Psoas muscle (tissue), 8 donors: ENCODE results near the gene GTF2IRD1. TPM values are rescaled to one million over a fixed set of nuclear protein-coding genes. Genes with fewer than 3 reads are reported as not detected.
A peak's percentile ranks its signal among the peaks of the same experiment; 100 is the strongest.

Experiments
- ATAC-seq, 4 donors: fragments of 200-7000 bp; cut with Tn5 transposase; one replicate each; pipeline ENCODE4 v1.9.1; 2020; ENCODE audit warnings: moderate library complexity in 3 of 4, mild to moderate bottlenecking in 2 of 4
- DNase-seq, 2 donors: peaks; one replicate each; pipeline ENCODE4 v3.0.0-alpha.2; 2020
- H3K27ac ChIP-seq: fragments of 200-600 bp; one replicate; pipeline ENCODE4 v1.8.0; 2022
- H3K27me3 ChIP-seq, 3 donors: fragments of 200-600 bp in 1 of 3; one replicate each; pipeline versions ENCODE4 v1.6.1 to v1.8.0; 2013 to 2022; ENCODE audit warnings: low read length in 2 of 3, mild to moderate bottlenecking in 2 of 3, moderate library complexity in 1 of 3; ENCODE audit not compliant: insufficient read depth in 3 of 3
- H3K36me3 ChIP-seq, 2 donors: fragments of 200-600 bp in 1 of 2; one replicate each; pipeline versions ENCODE4 v1.6.1 to v1.8.0; 2013 to 2022; ENCODE audit warnings: low read depth in 1 of 2, mild to moderate bottlenecking in 1 of 2, moderate library complexity in 1 of 2; ENCODE audit not compliant: insufficient read depth in 1 of 2
- H3K4me1 ChIP-seq: fragments of 200-600 bp; one replicate; pipeline ENCODE4 v1.8.0; 2022
- H3K4me3 ChIP-seq: fragments of 200-600 bp; one replicate; pipeline ENCODE4 v1.8.0; 2022; ENCODE audit warnings: mild to moderate bottlenecking
- H3K9me3 ChIP-seq: fragments of 200-600 bp; one replicate; pipeline ENCODE4 v1.8.0; 2022
- WGBS, 3 donors: extraction: QIAGEN DNeasy Blood & Tissue Kit; methylation state at CpG; one replicate each; pipeline versions ENCODE4 v1.1.6 to v1.1.7; 2013; 5-methylcytosine and 5-hydroxymethylcytosine counted together
- intact Hi-C, 2 donors: fragments of 100-400 bp; cut with DNase I; formaldehyde crosslinking; loops; one replicate each; pipeline versions ENCODE4 v1.11.0 to v1.14.2; 2022
- polyA plus RNA-seq, 3 donors: library from polyadenylated mRNA; stranded (reverse); fragments of 200-250 nt; gene quantifications; one replicate each; pipeline ENCODE4 v1.2.3, GENCODE V29; 2013
- total RNA-seq, 4 donors: library from RNA; stranded (reverse); fragmentation: NEBNext Ultra II Directional in 2 of 4; extraction: Animal tissue kit (Norgen Biotek cat#: 25700) in 2 of 4; gene quantifications; one replicate each; pipeline versions ENCODE4 v1.2.1 to v1.2.4, GENCODE V29; 2021 to 2023
- TF ChIP-seq, protein P1 (sequence below): fragments of 200-600 bp; IDR thresholded peaks from one replicate; pipeline ENCODE4 v1.8.0; 2022; ENCODE audit warnings: antibody characterized with exemption
- donor health status: healthy with polysubstance abuse.
- donor health status: DM: no; HTN: no; CAD: no; lungs with moderate emphysema.
- donor health status: Bipolar disorder and iron deficiency.
- donor health status: healthy.
- donor health status: DM: yes; HTN: yes; CAD: no.
- donor health status: DM: no; HTN: no; CAD: no.
- donor health status: DM: no; HTN: no; CAD: no.
- donor health status: DM: yes; HTN: yes; CAD: no.

Gene GTF2IRD1
- total and polyA plus RNA-seq, 7 donors, result 40.5 to 149 (median 61.7) TPM

DNA sequence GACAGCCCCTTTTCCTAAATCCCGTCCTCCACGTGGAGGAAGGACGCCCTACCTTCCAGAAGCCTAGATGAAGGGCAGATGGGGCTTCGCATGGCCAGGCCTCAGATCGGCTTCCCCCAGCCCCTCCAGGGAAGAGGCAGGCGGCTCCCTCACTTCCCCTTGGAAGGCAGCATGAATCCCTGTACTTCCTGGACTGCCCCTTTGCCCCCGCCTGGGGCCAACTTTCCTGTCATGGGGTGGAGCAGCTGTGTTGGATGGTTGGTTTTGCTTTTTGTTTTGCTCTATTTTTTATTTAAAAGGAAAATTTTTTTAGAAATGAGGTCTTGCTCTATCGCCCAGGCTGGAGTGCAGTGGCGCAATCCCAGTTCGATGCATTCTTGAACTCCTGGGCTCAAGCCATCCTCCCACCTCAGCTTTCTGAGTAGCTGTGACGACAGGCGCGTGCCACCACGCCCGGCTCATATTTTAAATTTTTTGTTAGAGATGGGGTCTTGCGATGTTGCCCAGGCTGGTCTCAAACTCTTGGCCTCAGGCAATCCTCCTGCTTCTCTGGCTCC lies 27.2 kb downstream of the GTF2IRD1 start:
- WGBS, 3 donors, result 17 to 27% (median 24%) methylated on average over 15 to 16 of the region's 16 CpGs
- intact Hi-C loops, result loop anchor here in 1 of 2 donors (2.0 kb wide), 1 partner anchor 26 kb away; no protein-coding TSS in a partner anchor
- no peaks in the 10 kb centered on the region for H3K36me3 ChIP-seq
- H3K27me3 ChIP-seq, result no peaks in the 10 kb centered on the region
- ATAC-seq (no peak), DNase-seq (peak; percentile 62 to 78)
- H3K27ac ChIP-seq, result peak overlapping the region; percentile 96
- H3K4me3 ChIP-seq, result peak overlapping the region; percentile 58
- peaks cover 73% of the 10 kb centered on the region for H3K4me1 ChIP-seq
- TF ChIP-seq, protein P1, sequence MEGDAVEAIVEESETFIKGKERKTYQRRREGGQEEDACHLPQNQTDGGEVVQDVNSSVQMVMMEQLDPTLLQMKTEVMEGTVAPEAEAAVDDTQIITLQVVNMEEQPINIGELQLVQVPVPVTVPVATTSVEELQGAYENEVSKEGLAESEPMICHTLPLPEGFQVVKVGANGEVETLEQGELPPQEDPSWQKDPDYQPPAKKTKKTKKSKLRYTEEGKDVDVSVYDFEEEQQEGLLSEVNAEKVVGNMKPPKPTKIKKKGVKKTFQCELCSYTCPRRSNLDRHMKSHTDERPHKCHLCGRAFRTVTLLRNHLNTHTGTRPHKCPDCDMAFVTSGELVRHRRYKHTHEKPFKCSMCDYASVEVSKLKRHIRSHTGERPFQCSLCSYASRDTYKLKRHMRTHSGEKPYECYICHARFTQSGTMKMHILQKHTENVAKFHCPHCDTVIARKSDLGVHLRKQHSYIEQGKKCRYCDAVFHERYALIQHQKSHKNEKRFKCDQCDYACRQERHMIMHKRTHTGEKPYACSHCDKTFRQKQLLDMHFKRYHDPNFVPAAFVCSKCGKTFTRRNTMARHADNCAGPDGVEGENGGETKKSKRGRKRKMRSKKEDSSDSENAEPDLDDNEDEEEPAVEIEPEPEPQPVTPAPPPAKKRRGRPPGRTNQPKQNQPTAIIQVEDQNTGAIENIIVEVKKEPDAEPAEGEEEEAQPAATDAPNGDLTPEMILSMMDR, result no peak
- no peaks in the 10 kb centered on the region for H3K9me3 ChIP-seq

DNA sequence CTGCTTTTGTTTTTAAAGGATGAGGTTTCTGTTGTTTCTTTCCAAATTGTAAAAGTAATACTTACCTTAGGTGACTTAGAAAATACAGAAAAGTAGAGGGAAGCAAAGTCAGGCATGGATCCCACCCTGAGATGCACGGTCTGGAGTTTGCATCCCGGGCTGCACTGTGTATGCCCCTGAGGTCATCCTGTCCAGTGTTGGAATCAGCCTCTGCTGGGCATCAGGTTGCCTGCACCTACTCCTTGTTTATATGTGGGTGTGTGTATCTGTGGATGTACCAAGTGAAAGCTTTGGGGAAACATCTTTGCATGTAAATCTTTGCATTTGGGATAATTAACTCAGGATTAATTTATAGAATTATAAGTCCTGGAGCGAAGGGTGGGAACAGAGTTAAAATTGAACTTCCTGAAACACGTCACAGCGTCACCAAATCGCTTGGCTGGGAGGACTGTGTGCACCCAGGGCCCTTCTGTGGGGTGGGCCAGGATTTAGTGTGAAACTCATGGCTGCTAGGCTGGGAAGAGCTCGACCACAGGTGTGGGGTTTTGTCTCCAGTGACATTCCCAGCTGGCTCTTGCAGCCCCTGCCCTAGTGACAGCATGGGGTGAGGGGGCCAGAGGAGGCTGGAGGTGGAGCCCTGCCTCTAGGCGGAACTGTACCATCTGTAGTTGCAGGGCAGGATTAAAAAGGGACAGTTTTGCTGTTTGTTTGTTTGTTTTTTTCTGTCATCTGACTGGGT lies 27.9 kb downstream of the GTF2IRD1 start:
- no peaks in the 10 kb centered on the region for H3K27me3 ChIP-seq
- TF ChIP-seq, protein P1, result no peak
- no peaks in the 10 kb centered on the region for H3K36me3 ChIP-seq
- peak in 1 of 4 donors; percentile 24 for ATAC-seq
- peak overlapping the region; percentile 58 for H3K4me3 ChIP-seq
- 28 to 45% (median 37%) methylated on average over 8 of the region's 8 CpGs for WGBS, 3 donors
- intact Hi-C loops, result loop anchor here in 1 of 2 donors (2.0 kb wide), 1 partner anchor 27 kb away; no protein-coding TSS in a partner anchor
- peaks cover 77% of the 10 kb centered on the region for H3K4me1 ChIP-seq
- no peaks in the 10 kb centered on the region for H3K9me3 ChIP-seq
- DNase-seq, result no peak
- H3K27ac ChIP-seq, result peak overlapping the region; percentile 96

DNA sequence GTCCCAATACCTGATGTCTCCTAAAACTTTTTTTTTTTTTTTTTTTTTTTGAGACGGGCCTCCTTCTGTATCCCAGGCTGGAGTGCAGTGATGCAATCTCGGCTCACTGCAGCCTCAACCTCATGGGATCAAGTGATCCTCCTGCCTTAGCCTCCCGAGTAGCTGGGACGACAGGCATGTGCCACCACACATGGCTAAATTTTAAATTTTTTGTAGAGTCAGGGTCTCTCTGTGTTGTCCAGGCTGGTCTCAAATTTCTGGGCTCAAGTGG lies 28.4 kb downstream of the GTF2IRD1 start:
- H3K4me3 ChIP-seq, result no peak overlapping the region
- intact Hi-C loops, result no loop called here
- no peaks in the 10 kb centered on the region for H3K27me3 ChIP-seq
- no peaks in the 10 kb centered on the region for H3K36me3 ChIP-seq
- H3K9me3 ChIP-seq, result no peaks in the 10 kb centered on the region
- peaks cover 74% of the 10 kb centered on the region for H3K4me1 ChIP-seq
- TF ChIP-seq, protein P1, result no peak
- peak overlapping the region; percentile 96 for H3K27ac ChIP-seq
- 80 to 90% (median 81%) methylated on average over 3 to 4 of the region's 4 CpGs for WGBS, 3 donors
- DNase-seq (no peak), ATAC-seq (no peak)

DNA sequence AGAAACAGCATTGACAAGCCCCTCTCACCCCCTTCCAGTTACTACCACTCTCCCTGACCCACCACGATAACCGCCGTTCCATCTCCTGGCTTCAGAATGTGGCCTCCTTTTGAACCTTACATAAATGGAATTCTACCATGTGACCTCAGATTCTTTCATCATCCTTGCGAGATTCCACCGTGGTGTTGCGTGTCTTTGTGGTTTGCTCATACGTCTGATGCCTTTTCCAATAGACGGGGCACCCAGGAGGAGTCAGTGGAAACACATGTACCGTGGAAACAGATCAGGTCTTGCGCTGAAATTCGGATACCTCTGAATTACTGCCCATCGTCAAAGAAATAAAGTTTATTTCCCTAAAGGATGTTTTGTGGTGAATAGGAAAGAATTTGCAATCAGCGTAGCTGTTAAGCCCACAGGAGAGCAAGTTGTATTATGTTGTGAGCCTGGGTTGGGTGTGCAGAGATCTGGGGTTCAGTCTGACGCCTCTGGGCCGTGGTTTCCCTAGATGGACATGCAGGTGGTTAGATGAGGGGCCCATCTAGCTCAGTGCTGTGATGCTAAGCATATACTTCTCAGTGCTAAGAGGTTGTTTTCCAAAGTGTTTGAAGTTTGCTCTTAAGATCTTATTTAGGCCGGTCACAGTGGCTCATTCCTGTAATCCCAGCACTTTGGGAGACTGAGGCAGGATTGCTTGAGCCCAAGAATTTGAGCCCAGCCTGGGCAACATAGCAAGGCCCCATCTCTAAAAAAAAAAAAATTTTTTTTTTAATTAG lies 29.1 kb downstream of the GTF2IRD1 start:
- TF ChIP-seq, protein P1, result no peak
- Histone ChIP-seq H3K27ac (peak overlapping the region; percentile 96), H3K4me1 (peaks cover 68% of the 10 kb centered on the region), H3K4me3 (peak overlapping the region; percentile 22), H3K27me3 (no peaks in the 10 kb centered on the region), H3K36me3 (no peaks in the 10 kb centered on the region), H3K9me3 (no peaks in the 10 kb centered on the region)
- 45 to 58% (median 48%) methylated on average over 16 of the region's 16 CpGs for WGBS, 3 donors
- ATAC-seq (peak; percentile 18 to 34 (median 30)), DNase-seq (peak; percentile 48 to 71)
- intact Hi-C loops, result no loop called here
